ENCODE results near the gene ASTN2.

Gene ASTN2

DNA sequence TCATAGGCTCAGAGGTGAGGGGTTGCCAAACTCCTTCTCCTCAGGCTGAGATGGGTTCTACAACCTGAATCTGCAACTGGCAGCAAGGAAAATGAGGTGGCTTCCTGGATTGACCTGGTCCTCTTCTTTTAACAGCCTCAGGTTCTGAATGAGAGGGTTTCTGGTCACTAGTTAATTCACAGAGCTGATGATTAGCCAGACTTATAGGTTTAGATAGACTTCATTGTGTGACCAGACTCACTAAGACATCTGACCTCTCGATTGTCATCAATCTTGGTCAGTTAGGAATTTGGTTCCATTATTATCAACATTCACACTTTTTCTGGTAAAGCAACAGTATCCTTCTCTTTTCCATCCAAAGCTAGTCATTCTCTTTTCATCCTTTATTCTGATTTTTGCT lies 1003.4 kb downstream of the ASTN2 start:
- DNase-seq (ENCODE audit: low read depth), result no peak

DNA sequence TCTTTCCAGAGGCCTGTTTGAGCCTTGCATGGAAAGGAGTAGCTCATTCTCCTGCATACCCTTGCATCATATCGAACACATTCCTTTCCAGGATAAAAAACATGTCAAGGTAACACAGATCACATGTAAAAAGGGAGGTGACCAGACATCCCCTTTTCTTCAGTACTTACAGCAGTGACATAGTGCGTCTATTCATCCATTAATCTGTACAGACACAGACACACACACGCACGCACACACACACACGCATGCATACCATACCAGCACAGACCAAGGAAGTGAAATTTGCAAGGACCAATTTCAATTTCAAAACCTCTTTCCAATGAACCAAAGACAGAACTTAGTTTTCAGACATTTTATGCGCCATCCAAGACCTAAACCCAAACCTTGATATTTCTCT lies 1005.2 kb downstream of the ASTN2 start:
- no peak for DNase-seq (ENCODE audit: low read depth)

DNA sequence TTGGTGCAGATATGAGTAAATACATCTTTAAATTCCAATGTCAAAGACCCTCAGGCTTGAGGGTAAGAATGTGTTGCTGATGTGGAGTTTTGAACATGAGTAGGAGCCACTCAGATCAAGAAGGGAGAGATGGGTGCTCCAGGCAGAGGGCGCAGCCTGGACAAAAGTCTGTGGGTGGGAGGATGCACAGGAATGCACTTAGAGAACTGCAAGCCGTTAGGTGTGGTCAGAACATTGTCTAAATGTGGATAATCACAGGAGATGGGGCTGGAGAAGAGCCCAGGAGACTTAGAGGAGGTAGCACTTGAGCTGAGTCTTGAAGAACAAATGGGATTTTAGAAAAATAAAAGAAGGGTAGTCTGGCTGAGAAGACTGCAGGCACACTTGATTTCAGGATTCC lies 1005.7 kb downstream of the ASTN2 start:
- DNase-seq (ENCODE audit: low read depth), result no peak

DNA sequence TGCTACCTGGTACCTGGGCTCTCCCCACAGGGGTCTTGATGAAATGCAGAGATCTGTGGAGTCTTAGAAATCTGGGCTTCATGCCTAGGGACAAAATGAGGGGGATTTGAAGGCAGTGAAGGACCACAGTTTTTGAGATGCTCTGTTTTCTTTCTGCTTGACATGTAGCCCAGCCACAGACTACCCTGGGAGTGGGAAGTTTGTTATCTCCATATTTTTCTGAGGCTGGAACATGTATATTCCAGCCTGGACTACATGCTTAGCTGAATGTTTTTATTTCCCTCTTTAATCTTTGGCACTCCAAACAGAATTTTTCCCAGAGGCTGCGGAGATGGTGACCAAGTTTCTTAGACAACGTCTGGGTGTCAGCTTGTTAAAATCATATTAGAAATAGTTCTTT lies 1008.4 kb downstream of the ASTN2 start:
- no peak for DNase-seq (ENCODE audit: low read depth)

DNA sequence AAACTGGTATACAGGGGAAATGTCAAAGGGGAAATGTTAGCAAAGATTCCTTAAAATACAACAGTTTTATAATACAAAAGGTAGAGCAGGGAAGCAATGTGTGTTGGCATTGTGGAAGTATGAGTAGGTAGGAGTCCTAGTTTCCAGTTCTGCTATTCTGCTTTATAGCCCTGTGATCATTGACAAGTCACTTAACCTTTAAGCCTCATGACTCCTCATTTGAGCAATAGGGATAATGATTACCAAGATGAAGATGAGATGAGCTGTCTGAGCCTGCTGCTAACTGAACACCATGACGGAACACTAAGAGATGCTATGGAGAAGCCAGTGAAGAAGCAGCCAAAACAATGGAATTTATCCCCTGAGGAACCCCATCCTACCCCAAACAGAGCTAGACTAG lies 1009.5 kb downstream of the ASTN2 start:
- no peak for DNase-seq (ENCODE audit: low read depth)

DNA sequence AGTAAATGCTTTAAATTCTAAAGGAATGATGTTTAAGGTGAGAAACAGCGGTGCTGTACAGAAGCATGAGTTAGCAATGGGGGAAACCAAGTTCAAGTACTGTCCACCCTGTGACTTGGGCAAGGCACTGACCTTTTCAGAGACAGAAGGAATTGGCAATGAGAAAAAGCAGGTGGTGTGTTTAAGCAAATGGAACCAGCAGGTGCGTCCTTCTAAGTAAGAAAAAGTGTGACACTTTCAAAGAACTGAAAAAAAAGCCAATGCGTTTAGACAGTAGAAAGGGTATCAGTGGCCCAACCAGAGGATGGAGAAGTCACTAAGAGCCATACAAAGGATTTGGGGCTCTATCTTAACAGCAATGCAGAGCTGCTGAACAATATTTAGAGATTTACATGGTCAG lies 1010.6 kb downstream of the ASTN2 start:
- DNase-seq (ENCODE audit: low read depth), result no peak

DNA sequence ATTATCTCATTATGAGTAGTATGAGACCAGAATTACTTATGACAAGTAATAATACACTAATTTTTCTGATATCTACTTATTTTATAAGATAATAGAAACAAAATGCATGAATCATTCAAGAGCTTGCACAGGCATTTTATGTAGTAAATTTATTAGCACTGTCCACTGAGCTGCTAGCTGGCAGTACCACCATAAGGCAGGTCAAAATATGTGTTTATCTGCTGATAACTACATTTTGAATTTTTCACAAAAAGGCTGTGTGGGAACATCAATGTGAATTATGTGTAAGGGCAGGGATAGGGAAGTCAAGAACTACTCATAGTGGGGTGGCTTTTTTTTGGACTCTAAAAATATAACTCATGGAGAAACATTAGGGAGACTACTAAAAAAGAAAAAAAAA lies 1011.7 kb downstream of the ASTN2 start:
- no peak for DNase-seq (ENCODE audit: low read depth)

DNA sequence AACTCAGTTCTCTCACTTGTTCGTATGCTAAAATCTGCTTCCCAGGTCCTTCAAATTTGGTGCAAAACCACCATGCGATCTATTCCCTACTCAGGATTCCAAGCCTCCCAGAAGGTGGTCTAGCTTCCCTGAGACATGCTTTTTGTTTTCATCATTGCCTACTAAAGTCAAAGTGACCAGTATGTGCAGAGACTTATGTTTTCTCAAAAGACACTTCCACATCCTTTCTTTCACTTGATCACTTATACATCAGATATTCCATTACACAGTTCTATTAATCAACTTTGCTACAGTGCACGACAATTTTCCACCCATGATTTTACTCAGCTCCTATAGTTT lies 1019.2 kb downstream of the ASTN2 start:
- no peak for DNase-seq (ENCODE audit: low read depth)

DNA sequence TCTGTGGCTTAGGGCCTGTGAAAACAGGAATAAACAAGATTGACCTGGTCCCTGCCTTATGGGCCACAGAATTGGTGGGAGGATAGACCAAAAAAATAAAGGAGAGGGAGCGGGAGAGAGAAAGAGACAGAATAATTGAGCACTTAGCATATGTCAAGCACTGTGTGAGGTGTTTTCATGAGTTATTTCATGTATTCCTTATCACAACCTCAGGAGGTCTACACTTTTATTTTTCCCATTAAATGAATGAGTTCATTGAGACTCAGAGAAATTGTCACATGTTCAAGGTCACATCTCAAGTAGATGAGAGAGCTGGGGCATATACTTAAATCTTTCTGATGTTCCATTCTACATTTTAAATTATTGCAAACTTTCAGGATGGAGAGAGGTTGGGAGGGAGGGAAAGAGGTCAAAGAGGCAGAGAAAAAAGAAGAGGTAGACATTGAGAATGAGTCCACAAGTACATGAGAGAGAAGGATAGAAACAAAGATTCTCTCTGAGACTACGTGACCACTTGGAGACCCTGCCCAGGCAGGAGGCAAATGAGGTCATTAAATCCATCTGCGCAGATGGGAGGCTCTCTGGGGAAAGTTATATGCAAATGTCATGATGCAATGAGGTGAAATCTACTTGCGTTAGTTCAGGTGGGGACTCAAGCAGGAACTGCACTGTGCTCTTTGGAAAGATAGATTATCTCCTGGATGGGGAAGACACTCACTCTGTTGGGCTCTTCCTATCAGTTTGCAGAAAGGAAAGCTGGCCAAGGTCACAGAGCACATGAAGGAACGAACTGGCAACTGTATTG lies 1019.8 kb downstream of the ASTN2 start:
- DNase-seq (ENCODE audit: low read depth), result no peak

DNA sequence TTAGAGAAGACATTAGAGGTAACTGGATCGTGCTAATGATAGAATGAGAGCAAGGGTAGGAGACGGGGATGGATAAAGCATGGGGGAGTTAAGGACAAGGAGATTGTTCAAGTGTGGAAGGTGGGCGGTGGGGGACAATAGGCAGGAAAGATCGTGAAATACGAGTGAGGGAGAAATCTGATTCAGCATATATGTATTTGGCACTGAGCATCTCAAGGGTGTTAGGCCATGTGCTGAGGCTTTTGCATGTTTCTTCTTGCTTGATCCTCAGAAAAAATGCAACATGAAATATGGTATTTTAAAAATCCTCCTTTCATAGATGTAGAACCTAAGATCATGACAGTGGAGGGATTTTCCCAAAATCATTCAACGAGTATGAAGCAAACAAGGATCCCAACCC lies 1020.8 kb downstream of the ASTN2 start:
- DNase-seq (ENCODE audit: low read depth), result no peak

DNA sequence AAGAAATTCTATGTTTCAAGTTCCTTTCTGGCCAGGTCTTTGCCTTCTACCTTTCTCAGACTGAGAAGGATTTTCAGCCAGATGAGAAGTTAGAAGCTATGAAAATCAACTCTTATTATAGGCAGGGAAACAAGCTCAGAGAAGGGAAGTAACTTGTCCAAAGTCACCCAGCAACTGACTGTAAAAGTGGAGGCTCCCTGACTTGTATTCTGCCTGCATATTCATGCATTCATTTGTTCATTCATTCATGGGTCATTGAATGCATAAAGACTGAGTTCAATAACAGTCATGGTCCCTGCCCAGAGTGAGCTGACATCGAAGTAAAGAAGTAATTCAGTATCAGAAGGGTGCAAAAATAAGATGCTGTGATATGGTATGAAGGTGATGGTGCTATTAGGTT lies 1021.7 kb downstream of the ASTN2 start:
- DNase-seq (ENCODE audit: low read depth), result no peak

DNA sequence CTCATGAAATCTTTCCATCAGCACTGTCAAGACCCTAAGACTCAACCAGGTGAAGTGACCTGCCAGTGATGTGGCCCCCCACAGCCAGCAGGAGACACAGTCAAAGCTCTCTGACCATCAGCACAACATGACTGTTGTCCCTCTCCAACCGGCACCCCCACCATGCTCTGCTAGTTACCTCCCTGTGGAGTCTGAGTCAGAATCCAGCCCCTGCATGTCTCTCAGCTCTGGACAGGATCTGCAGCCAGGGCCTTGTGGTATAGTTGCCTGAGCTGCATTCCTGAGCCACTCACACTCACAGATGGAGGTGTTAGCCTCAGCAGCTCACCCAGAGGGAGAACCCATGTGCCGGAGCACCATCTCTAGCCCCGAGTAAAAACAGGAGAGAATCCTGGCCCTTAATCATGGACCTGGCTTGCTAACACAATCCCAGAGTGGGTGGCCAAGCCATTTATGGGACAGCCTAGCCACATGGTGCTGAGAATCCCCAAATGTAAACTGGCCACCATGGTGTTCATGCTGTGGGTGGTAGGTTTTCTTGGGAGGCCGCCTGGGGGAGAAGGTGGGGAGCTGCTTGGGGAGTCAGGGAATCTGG lies 1023.5 kb downstream of the ASTN2 start:
- no peak for DNase-seq (ENCODE audit: low read depth)

DNA sequence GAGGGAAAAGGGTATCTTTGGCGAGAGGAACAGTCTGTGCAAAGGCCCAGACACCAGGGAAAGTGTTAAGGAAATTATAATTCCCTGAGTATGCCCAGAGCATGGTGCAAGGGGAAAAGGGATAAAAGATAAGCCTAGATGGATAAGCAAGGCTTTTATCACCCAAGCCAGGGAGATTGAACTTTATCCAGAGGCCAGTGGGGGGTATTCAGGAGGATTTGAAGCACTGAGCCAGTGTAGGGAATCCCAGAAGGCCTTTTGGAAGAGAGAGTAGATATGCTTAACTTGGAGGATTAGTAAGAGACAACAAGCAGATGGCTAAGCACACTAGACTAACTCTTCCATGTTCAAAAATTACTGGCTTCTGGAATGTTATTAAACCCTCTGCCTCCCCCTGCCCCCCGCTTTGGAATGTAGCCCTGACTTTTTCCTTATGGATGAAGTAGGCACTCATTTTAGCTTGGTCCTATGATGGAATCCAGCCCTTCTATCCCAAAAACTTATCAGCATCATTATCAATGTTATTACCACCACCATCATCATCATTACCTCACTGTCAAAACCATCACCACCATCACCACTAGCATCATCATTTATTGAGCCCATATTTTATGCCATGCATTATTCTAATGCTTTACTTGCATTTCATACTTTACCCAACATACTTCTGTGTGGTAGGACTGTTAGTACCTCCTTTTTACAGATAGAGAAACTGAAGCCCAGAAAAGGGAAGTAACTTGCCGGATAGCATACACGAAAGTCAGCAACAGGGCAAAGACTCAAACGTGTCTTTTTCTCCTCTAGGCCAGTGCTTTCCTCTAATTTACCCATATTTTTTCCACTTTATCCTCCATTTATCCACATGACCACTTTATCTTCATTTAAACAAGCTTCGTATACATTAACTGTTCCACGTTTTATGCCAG lies 1024.3 kb downstream of the ASTN2 start:
- DNase-seq (ENCODE audit: low read depth), result no peak

DNA sequence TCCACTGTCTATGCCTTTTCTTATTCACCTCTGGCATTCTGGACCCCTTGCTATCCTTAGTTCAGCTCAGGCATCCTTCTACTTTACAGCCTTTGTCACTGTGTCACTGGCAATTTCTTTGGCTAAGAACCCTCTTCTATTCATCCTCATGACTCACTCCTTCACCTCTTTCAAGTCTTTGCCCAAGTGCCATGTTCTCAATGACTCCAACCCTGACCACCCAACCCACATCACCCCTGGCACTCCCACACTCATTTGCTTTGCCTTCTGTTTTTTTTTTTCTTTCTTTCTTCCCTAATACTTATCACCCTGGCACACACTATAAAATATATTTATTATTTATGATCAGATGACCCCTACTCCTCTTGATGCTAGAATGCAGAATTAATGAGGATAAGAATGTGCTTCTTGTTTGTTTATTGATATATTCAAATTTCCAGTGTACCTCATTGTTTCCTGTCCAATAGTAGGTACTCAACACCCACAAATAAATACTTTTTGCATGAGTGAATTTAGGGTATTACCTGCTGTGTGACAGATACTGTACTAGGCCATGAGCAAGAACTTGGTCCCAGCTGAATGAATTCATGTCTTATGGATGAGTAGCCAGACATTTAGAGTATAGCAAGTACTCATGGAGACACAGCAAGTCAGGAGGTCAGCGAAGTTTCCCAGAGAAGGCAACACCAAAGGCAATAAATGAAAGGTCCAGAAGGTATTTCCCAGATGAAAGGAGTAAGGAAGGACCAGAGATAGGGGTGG lies 1025.1 kb downstream of the ASTN2 start:
- no peak for DNase-seq (ENCODE audit: low read depth)

DNA sequence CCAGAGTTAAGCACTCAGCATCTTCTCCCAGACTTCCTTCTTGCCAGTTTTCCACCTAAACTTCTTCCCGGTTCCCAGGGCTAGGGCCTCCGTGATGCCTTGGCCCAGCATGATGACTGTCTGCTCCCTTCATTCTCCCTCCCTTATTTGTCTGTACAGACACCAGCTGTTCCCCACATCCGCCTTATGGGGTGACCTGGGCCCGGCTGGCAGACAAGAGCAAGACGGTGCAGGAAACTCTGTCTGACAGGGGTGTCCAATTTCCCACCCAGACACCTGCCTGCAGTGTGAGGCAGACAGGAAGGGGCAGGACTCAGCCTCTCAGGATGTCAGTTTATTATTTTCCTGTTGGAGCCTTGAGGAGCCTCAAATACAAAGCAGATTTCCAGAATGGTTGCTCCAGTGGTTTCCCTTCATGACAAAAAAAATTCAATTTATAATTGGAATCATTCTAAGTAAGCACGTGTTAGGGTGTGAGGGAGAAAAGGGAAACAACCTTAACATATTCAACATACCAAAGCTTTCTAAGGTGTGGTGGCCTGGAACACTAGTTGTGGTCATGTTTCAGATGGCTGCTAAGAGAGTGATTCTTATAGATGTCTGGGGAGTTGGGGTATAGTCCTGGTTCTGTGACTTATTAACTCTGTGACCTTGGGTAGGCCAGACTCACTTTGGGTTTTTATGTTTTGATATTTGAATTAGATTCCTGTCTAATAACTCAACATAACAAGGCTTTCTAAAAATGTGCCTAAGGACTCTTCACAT lies 1026.7 kb downstream of the ASTN2 start:
- no peak for DNase-seq (ENCODE audit: low read depth)

DNA sequence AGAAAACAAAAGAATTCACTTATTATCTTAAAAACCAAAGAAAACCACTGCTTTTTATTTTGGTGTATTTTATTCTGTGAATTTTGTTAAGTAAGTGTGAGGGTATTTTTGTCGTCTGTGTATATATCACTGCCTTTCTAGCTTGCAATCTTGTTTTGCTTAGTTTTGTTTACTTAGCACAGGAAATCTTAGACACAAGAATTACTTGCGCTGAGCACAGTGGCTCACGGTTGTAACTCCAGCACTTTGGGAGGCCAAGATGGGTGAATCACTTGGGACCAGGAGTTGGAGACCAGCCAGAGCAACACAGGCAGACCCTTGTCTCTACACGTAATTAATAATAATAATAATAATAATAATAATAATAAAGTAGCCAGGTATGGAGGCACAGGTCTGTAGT lies 1030.9 kb downstream of the ASTN2 start:
- no peak for DNase-seq (ENCODE audit: low read depth)

DNA sequence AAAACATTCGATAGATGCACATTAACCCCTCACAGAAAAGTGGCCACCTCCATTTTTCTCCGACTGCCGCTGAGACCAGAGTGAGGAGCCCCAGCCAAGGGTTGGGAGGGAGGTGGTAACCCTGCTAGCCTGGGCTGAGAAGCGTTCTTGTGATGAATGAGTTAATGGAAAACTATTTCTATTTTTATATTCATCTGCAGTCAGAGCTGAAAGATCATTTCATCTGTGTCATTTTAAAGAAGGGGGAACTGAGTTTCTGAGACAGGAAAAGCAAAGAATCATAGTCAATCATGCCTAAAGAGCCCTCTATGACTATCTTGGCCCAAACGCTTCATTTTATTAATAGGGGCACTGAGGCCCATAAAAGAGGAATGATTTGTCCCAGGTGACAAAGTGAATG lies 1031.7 kb downstream of the ASTN2 start:
- DNase-seq (ENCODE audit: low read depth), result no peak

DNA sequence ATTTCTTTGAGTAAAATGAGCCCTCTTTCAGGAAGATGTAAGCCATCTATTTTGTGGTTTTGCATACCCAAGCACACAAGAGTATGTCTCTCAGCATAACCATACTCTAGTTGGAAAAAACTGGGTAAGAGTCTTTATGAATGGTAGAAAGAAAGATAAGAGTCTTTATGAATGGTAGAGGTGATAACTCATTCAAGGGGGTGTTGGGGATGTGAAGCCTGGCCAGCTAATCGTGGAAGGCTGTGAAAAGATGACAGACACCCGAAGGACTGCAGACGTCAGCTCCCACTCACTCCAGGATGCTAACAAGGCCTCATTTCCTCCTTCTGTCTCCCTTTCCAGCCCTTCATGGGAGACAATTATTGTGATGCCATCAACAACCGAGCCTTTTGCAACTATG lies 1032.8 kb downstream of the ASTN2 start:
- no peak for DNase-seq (ENCODE audit: low read depth)

DNA sequence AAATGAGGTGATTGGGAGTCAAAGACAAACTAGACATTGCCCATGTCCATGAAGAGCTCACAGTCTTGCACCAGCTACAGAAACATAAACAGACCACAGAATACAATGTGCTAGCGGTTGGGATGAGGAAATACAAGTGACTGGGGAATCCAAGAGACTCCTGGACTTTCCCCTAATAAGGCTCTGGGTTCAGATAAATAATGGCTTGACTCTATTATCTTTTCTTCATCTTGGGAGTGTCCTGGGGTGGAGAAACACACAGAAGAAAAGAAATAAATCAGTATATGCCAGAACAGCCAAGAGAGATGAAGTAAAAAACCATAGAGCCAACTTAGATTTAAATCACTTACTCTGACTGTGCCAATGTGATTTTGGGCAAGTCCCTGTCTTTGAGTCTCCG lies 1033.5 kb downstream of the ASTN2 start:
- DNase-seq (ENCODE audit: low read depth), result no peak

DNA sequence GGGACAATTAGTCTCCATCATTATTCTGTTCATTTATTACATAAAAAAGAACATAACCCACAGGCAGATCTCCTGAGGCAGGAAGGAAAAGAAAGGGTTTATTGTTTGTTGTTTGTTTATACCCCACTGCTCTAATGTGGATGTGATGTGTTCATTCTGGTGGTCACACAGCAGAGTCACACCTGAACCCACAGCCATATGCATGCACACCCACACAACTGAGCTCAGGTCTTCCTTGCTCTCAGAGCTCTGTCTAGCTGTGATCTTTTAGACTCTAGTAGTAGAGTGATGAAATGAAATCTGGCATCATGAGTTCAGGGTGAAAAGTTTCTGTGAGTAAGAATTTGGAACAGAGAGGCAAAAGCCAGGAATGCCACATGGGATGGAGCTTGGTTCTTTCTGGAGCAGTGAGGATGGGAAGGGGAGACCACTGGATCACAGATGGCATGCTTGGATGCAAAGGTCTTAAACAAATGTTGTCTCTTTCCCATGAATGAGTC lies 1034.3 kb downstream of the ASTN2 start:
- DNase-seq (ENCODE audit: low read depth), result no peak

DNA sequence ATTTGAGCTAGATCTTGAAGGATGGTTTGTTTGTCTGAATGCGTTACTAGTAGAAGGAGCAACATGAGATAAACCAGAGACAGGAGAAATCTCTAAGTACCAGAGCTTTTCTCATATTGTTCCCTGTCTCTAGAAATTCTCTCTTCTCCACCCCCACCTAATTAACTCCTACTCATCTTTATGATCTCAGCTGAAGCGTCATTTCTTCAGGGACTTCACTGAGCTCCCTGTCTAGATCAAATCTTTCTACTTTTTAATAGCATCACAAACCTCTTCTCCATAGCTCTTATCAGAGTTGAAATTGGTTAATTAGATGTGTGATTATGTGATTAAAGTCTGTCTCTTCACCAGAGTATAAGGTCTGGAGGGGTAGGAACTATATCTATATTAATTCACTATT lies 1035.0 kb downstream of the ASTN2 start:
- no peak for DNase-seq (ENCODE audit: low read depth)

Data from activated T-helper 1 cell treated with Interleukin-2 at 50 U/mL for 16 hours (primary cell).